HG02763 (cell line): ENCODE results near the gene CDKL5.

Experiments used
- ATAC-seq: cut with Tn5 transposase; IDR thresholded peaks from one replicate; pipeline ENCODE4 v1.9.1; 2021; ENCODE audit warnings: mild to moderate bottlenecking, moderate library complexity; ENCODE audit not compliant: unreplicated experiment

Gene CDKL5

GRCh38 chrX:18639280-18639679 lies 213.9 kb downstream of the CDKL5 start:
- no peak for ATAC-seq

GRCh38 chrX:18640686-18641085 lies 215.3 kb downstream of the CDKL5 start:
- ATAC-seq: no peak

- no peak for ATAC-seq
Measured at GRCh38 chrX:18643243-18643642, 217.8 kb downstream of the CDKL5 start.

DNA sequence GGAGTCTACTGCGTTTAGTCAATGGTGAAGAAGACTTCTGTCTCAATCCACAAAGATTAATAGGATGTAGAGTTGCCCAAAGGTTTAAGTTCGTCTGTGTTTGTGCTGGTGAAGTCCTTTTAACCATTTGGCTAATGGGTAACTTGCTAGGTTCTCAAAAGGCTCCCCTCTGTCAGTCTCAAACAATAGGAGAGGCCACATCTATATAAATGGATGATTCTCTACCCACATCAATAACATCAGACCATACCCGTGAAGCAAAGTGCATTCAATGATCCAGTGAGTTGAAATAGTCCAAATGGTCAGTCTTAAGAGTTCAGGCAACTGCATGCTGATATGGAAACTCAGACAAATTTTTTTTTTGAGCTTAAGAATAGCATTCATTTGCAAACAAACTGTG lies 218.4 kb downstream of the CDKL5 start:
- no peak for ATAC-seq

GRCh38 chrX:18647621-18648020 lies 222.2 kb downstream of the CDKL5 start:
- ATAC-seq: no peak

- no peak for ATAC-seq
Measured at GRCh38 chrX:18649498-18649951, 224.1 kb downstream of the CDKL5 start.

- no peak for ATAC-seq
Measured at GRCh38 chrX:18650662-18651061, 225.3 kb downstream of the CDKL5 start.

GRCh38 chrX:18652636-18653035 lies 227.2 kb downstream of the CDKL5 start:
- ATAC-seq: no peak

DNA sequence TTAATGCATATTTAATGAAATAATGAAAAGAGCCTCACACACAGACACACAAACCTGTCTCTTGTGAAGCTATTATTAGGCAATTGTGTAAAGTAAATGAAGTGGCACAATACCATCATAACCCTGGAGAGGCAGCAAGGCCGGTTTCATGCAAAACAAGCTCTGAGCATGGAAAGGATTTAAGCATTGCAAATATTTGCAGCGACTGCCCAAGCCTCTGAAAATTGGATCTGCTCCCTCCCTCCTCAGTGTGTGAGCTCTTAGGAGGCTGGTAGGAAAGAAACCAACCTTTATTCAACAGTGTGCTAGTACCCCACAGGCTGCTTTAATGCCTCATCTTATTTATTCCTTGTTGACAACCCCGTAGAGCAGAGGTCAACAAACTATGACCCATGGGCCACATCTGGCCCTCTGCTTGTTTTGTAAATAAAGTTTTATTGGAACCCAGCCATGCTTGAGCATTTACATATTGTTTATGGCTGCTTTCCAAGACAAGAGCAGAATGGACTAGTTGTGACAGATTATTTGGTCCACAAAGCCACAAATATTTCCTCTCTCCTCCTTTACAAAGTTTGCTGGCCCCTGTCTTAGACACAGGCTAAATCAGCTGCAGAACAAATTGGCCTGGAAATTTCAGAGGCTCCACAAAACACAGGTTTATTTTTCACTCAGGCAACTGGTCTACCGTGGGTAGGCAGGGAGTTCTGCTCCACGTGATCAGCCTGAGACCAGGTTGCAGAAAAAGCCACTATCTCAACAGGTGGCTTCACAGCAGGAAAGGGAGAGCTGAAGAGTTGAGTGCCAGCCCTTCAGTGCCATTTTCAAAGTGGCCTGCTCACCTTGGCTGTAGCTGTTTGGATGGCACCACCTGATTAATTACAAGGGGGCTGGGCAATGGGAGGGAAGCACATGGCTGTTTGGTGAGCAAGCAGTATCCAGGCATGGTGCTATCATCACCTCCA lies 229.7 kb downstream of the CDKL5 start:
- ATAC-seq: no peak

GRCh38 chrX:18661273-18661672 lies 235.9 kb downstream of the CDKL5 start:
- no peak for ATAC-seq

DNA sequence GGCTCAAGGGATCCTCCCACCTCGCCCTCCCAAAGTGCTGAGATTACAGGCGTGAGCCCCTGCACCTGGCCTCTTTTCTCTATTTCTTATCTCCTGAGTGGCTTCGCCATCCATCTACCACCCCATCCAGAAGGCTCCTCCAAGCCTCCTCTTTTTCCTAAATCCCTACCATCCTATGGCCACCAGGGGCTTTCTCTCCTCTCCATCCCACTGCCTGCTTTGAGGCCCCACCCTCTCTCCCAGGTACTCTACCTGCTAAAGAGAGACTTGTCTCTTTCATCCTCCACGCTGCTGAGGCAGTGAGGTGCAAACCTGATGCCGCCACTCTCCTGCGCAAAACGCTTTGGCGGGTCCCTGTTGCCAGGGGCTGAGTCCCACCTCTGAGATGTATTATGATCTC lies 239.5 kb downstream of the CDKL5 start:
- no peak for ATAC-seq

DNA sequence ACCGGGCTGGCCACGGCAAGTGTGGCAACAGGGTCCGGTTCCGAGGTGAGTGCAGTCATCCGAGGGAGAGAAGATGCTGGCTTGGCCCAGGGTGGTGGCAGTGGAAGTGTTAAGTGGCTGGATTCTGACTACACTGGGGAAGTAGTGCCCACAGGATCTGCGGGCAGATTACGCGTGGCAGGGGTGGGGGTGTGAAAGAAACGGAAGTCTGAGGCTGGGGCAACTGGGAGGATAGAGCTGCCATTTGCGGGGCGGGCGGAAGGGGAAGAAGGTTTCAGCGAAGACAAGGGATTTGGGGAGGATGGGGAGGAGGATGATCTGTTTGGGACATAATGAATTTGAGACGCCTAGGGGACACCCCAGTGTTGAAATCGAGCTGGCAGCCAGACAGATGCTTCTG lies 241.2 kb downstream of the CDKL5 start:
- ATAC-seq: no peak

GRCh38 chrX:18668071-18668835 lies 242.8 kb downstream of the CDKL5 start:
- no peak for ATAC-seq

GRCh38 chrX:18672008-18672407 lies 246.6 kb downstream of the CDKL5 start, which contains the start of gene RS1:
Gene RS1, minus strand, starts transcription at chrX:18672108. Its CDS starts 40 bp downstream, at chrX:18672068.
- ATAC-seq: no peak

- ATAC-seq: peak; percentile 36
Measured at GRCh38 chrX:18674417-18674787, 249.0 kb downstream of the CDKL5 start.

DNA sequence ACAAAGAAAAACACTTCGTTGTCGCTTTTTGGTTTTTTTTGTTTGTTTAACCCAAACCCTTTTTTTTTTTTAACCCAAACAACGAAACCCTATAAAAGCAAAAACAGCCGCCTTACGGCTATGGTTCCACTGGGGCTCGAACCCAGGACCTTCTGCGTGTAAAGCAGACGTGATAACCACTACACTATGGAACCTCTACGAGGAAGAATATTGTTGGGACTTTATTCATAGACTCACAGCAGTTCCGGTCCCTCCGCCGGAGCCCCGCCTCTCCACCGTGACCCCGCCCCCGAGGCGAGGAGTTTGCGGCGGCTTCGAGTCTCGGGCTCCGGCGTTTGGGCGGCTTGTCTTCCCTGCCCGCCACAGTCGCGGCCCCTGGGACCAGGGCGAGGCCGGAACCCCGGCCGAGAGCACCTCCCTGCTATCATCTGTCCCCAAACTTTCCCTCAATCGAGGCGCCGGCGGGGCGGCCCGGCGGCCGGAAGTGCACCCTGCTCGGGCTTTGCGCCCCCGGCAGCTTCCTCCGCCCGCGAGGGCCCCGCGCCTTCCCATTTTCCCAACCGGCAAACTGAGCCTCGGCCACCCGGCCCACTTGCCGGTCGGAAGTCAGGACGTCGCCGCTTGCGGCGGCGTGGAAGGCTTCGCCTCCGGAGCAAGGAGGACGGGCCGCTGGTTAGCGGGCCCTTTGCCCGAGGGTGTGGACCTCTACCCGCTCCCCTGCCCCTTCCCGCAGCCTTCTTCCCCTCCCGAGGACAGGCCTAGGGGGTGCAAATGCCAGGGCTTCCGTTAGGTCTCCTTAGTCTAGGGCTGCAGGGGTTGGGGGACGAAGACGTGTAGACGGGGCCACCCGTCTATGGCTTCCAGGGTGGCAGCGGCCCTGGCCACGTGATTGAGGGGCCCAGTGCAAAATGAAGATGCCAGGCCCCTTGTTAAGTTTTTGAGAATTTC lies 249.7 kb downstream of the CDKL5 start:
- ATAC-seq: peak; percentile 82

- no peak for ATAC-seq
Measured at GRCh38 chrX:18676050-18676449, 250.6 kb downstream of the CDKL5 start.

- ATAC-seq: no peak
Measured at GRCh38 chrX:18676470-18676869, 251.1 kb downstream of the CDKL5 start.

GRCh38 chrX:18677161-18677869 lies 251.9 kb downstream of the CDKL5 start:
- no peak for ATAC-seq

- no peak for ATAC-seq
Measured at GRCh38 chrX:18681996-18682395, 256.6 kb downstream of the CDKL5 start.
